HUDEP-2 (cell line): ENCODE results near the gene C1orf226.

ENCODE experiments used
- DNase-seq, 76 experiments: peaks; one replicate each; lab custom pipeline; 2025; ENCODE audit not compliant: unreplicated experiment in 76 of 76; lab: John Stamatoyannopoulos, UW

Gene C1orf226

GRCh38 chr1:162381383-162381782 lies at the start of gene C1orf226:
TSS of gene C1orf226 (plus strand) at chr1:162381728. CDS start at chr1:162381902, 174 bp downstream.
- no peak for DNase-seq

GRCh38 chr1:162333991-162334390 lies 47.5 kb upstream of the C1orf226 start:
- DNase-seq = no peak

- DNase-seq = no peak
Observed at GRCh38 chr1:162335126-162335525, 46.4 kb upstream of the C1orf226 start.

- DNase-seq = no peak
Observed at GRCh38 chr1:162336621-162337285, 44.8 kb upstream of the C1orf226 start.

- DNase-seq = no peak
Observed at GRCh38 chr1:162342452-162342983, 39.0 kb upstream of the C1orf226 start.

GRCh38 chr1:162343470-162343869 lies 38.1 kb upstream of the C1orf226 start:
- DNase-seq = no peak

- DNase-seq = no peak
Observed at GRCh38 chr1:162347281-162347680, 34.2 kb upstream of the C1orf226 start.

GRCh38 chr1:162349635-162350330 lies 31.7 kb upstream of the C1orf226 start:
- no peak for DNase-seq

GRCh38 chr1:162351246-162351842 lies 30.2 kb upstream of the C1orf226 start:
- DNase-seq = peak in 6 of 76 experiments; percentile 3 to 24 (median 20)

GRCh38 chr1:162351874-162352273 lies 29.7 kb upstream of the C1orf226 start:
- peak in 1 of 76 experiments; percentile 16 for DNase-seq

GRCh38 chr1:162353078-162353477 lies 28.4 kb upstream of the C1orf226 start:
- no peak for DNase-seq

- DNase-seq = no peak
Observed at GRCh38 chr1:162353702-162354101, 27.8 kb upstream of the C1orf226 start.

GRCh38 chr1:162357681-162358266 lies 23.8 kb upstream of the C1orf226 start:
- DNase-seq = peak in 33 of 76 experiments; percentile 4 to 56 (median 25)

GRCh38 chr1:162358928-162359327 lies 22.6 kb upstream of the C1orf226 start:
- DNase-seq = no peak

GRCh38 chr1:162359523-162360236 lies 21.8 kb upstream of the C1orf226 start:
- no peak for DNase-seq

- no peak for DNase-seq
Observed at GRCh38 chr1:162360237-162360873, 21.2 kb upstream of the C1orf226 start.

GRCh38 chr1:162360874-162361260 lies 20.7 kb upstream of the C1orf226 start:
- DNase-seq = no peak

GRCh38 chr1:162361349-162361748 lies 20.2 kb upstream of the C1orf226 start:
- DNase-seq = no peak

GRCh38 chr1:162363823-162364222 lies 17.7 kb upstream of the C1orf226 start:
- DNase-seq = no peak

GRCh38 chr1:162364498-162364897 lies 17.0 kb upstream of the C1orf226 start:
- DNase-seq = no peak
